ENCODE data around the gene CTRB2. TPM values are rescaled to one million over a fixed set of nuclear protein-coding genes. Genes with fewer than 3 reads are reported as not detected.
"Not testable (repeated sequence)": the region's sequence is repeated elsewhere in the genome, so short reads cannot be mapped to it uniquely, and the experiment has no call there.

Gene CTRB2
- total and polyA plus RNA-seq, 4 donors = 9.1 to 19.0 (median 12.1) TPM

DNA sequence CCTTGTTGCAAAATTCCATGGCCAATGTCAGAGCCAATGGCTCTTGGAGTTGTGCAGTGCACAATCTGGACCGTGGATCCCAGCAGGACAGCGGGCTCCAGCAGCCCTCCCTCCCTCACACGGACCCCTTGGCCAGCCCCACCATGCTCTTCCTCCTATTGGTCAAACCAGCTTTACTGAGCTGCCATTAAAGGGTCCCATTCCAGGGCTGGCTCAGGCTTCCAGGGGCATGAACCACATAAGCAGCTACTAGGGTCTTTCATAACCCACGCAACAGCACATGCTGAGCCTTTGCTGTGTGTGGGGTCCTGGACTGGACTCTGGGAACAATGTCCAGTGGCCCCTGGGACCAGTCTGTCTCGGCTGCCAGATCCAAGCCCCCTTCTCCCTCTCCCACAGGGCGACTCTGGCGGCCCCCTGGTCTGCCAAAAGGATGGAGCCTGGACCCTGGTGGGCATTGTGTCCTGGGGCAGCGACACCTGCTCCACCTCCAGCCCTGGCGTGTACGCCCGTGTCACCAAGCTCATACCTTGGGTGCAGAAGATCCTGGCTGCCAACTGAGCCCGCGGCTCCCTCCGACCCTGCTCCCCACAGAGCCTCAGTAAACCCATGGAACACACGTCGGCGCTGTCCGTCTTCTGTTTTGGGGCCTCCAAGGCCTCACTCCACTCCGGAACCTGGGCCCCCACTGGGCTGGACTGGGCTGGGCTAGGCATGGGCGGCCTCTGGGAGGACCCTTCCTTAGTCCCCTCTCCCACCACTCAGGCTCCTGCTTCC lies 17.5 kb upstream of the CTRB2 start:
- Histone ChIP-seq H3K9me3 (ENCODE audit: control insufficient read depth, low read length) (no peaks in the 10 kb centered on the region), H3K4me3 (ENCODE audit: low read length in 2 of 2) (no peak overlapping the region), H3K4me1 (ENCODE audit: control insufficient read depth in 1 of 2, insufficient read depth in 2 of 2, low read length in 2 of 2) (no peaks in the 10 kb centered on the region), H3K36me3 (ENCODE audit: control insufficient read depth in 1 of 2, insufficient read depth in 2 of 2, low read length in 1 of 2) (peaks cover 0 to 6% of the 10 kb centered on the region in 2 donors), H3K27me3 (ENCODE audit: control insufficient read depth in 1 of 2, insufficient read depth in 2 of 2, low read length in 1 of 2) (no peaks in the 10 kb centered on the region), H3K27ac (ENCODE audit: low read depth in 1 of 2, low read length in 2 of 2) (no peak overlapping the region)
- 56 to 58% methylated on average over 20 of the region's 20 CpGs for WGBS, 2 donors
- no peak for DNase-seq
- no peak for ATAC-seq (ENCODE audit: low FRiP score)
- intact Hi-C loops (cut with DNase I) = loop anchor here (2.0 kb wide), 1 partner anchor 18 kb away; the partner anchor contains the start of gene CTRB2 (in 2 of the 2)

- H3K4me1 ChIP-seq (ENCODE audit: control insufficient read depth in 1 of 2, insufficient read depth in 2 of 2, low read length in 2 of 2); H3K27me3 ChIP-seq (ENCODE audit: control insufficient read depth in 1 of 2, insufficient read depth in 2 of 2, low read length in 1 of 2); intact Hi-C loops (cut with DNase I); H3K9me3 ChIP-seq (ENCODE audit: control insufficient read depth, low read length); H3K36me3 ChIP-seq (ENCODE audit: control insufficient read depth in 1 of 2, insufficient read depth in 2 of 2, low read length in 1 of 2); H3K27ac ChIP-seq (ENCODE audit: low read depth in 1 of 2, low read length in 2 of 2); H3K4me3 ChIP-seq (ENCODE audit: low read length in 2 of 2); ATAC-seq (ENCODE audit: low FRiP score); DNase-seq: not testable (repeated sequence)
- WGBS, 2 donors = 69 to 72% methylated on average over 6 to 11 of the region's 20 CpGs
These were observed 16.2 kb upstream of the CTRB2 start for GRCh38 chr16:75223129-75223528.

GRCh38 chr16:75222271-75222783 lies 15.4 kb upstream of the CTRB2 start:
- no peak overlapping the region for H3K27ac ChIP-seq (ENCODE audit: low read depth in 1 of 2, low read length in 2 of 2)
- WGBS, 2 donors = 43 to 47% methylated on average over 14 to 16 of the region's 16 CpGs

GRCh38 chr16:75219838-75220237 lies 12.9 kb upstream of the CTRB2 start:
- Histone ChIP-seq H3K27ac (ENCODE audit: low read depth in 1 of 2, low read length in 2 of 2) (no peak overlapping the region), H3K27me3 (ENCODE audit: control insufficient read depth in 1 of 2, insufficient read depth in 2 of 2, low read length in 1 of 2) (no peaks in the 10 kb centered on the region), H3K4me1 (ENCODE audit: control insufficient read depth in 1 of 2, insufficient read depth in 2 of 2, low read length in 2 of 2) (no peaks in the 10 kb centered on the region), H3K4me3 (ENCODE audit: low read length in 2 of 2) (no peak overlapping the region), H3K9me3 (ENCODE audit: control insufficient read depth, low read length) (no peaks in the 10 kb centered on the region), H3K36me3 (ENCODE audit: control insufficient read depth in 1 of 2, insufficient read depth in 2 of 2, low read length in 1 of 2) (no peaks in the 10 kb centered on the region)
- 37 to 53% methylated on average over 5 of the region's 5 CpGs for WGBS, 2 donors
- ATAC-seq (ENCODE audit: low FRiP score) (no peak), DNase-seq (no peak)
- intact Hi-C loops (cut with DNase I) = no loop called here

More at GRCh38 chr16:75222271-75222783, 15.4 kb upstream of the CTRB2 start:
- peak in 1 of 2 donors; percentile 63 for DNase-seq
- Histone ChIP-seq H3K27me3 (ENCODE audit: control insufficient read depth in 1 of 2, insufficient read depth in 2 of 2, low read length in 1 of 2) (no peaks in the 10 kb centered on the region), H3K4me3 (ENCODE audit: low read length in 2 of 2) (no peak overlapping the region), H3K4me1 (ENCODE audit: control insufficient read depth in 1 of 2, insufficient read depth in 2 of 2, low read length in 2 of 2) (no peaks in the 10 kb centered on the region), H3K9me3 (ENCODE audit: control insufficient read depth, low read length) (no peaks in the 10 kb centered on the region), H3K36me3 (ENCODE audit: control insufficient read depth in 1 of 2, insufficient read depth in 2 of 2, low read length in 1 of 2) (no peaks in the 10 kb centered on the region)
- intact Hi-C loops (cut with DNase I) = no loop called here
- no peak for ATAC-seq (ENCODE audit: low FRiP score)

DNA sequence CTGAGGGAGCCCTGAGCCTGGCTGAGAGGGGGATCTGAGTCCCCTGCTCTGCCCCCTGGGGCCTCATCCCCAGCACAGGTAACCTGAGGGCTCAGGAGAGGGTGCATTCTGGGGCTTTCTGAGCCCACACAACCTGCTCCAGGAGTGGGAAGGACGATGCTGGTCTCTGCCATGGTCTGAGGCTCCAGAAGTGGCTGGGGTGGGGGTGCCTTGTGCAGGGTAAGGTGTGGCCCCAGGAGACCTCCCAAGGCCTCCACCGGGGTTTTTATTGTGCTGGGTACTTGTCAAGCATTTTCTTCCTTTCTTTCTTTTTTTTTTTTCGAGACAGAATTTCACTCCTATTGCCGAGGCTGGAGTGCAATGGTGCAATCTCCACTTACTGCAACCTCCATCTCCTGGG lies 12.1 kb upstream of the CTRB2 start:
- no peaks in the 10 kb centered on the region for H3K9me3 ChIP-seq (ENCODE audit: control insufficient read depth, low read length)
- no peak for ATAC-seq (ENCODE audit: low FRiP score)
- H3K36me3 ChIP-seq (ENCODE audit: control insufficient read depth in 1 of 2, insufficient read depth in 2 of 2, low read length in 1 of 2) = no peaks in the 10 kb centered on the region
- no peaks in the 10 kb centered on the region for H3K27me3 ChIP-seq (ENCODE audit: control insufficient read depth in 1 of 2, insufficient read depth in 2 of 2, low read length in 1 of 2)
- no peak overlapping the region for H3K4me3 ChIP-seq (ENCODE audit: low read length in 2 of 2)
- intact Hi-C loops (cut with DNase I) = no loop called here
- no peak for DNase-seq
- 61 to 73% methylated on average over 4 of the region's 4 CpGs for WGBS, 2 donors
- no peaks in the 10 kb centered on the region for H3K4me1 ChIP-seq (ENCODE audit: control insufficient read depth in 1 of 2, insufficient read depth in 2 of 2, low read length in 2 of 2)
- no peak overlapping the region for H3K27ac ChIP-seq (ENCODE audit: low read depth in 1 of 2, low read length in 2 of 2)

- intact Hi-C loops (cut with DNase I) = no loop called here
- no peaks in the 10 kb centered on the region for H3K4me1 ChIP-seq (ENCODE audit: control insufficient read depth in 1 of 2, insufficient read depth in 2 of 2, low read length in 2 of 2)
- 88 to 93% methylated on average over 19 of the region's 19 CpGs for WGBS, 2 donors
- no peaks in the 10 kb centered on the region for H3K27me3 ChIP-seq (ENCODE audit: control insufficient read depth in 1 of 2, insufficient read depth in 2 of 2, low read length in 1 of 2)
- ATAC-seq (ENCODE audit: low FRiP score) (no peak), DNase-seq (no peak)
- H3K36me3 ChIP-seq (ENCODE audit: control insufficient read depth in 1 of 2, insufficient read depth in 2 of 2, low read length in 1 of 2) = no peaks in the 10 kb centered on the region
- H3K9me3 ChIP-seq (ENCODE audit: control insufficient read depth, low read length) = no peaks in the 10 kb centered on the region
- no peak within 1 kb of the TSS for H3K27ac ChIP-seq (ENCODE audit: low read depth in 1 of 2, low read length in 2 of 2)
- H3K4me3 ChIP-seq (ENCODE audit: low read length in 2 of 2) = no peak within 1 kb of the TSS
These were observed 11.5 kb upstream of the CTRB2 start, which contains the start of gene CTRB1 for GRCh38 chr16:75218256-75219076. Gene CTRB1 (plus strand): TSS chr16:75218988. CDS start chr16:75219008, 20 bp downstream.

- Histone ChIP-seq H3K9me3 (ENCODE audit: control insufficient read depth, low read length) (no peaks in the 10 kb centered on the region), H3K36me3 (ENCODE audit: control insufficient read depth in 1 of 2, insufficient read depth in 2 of 2, low read length in 1 of 2) (no peaks in the 10 kb centered on the region), H3K27ac (ENCODE audit: low read depth in 1 of 2, low read length in 2 of 2) (no peak overlapping the region), H3K4me3 (ENCODE audit: low read length in 2 of 2) (no peak overlapping the region), H3K27me3 (ENCODE audit: control insufficient read depth in 1 of 2, insufficient read depth in 2 of 2, low read length in 1 of 2) (no peaks in the 10 kb centered on the region), H3K4me1 (ENCODE audit: control insufficient read depth in 1 of 2, insufficient read depth in 2 of 2, low read length in 2 of 2) (no peaks in the 10 kb centered on the region)
- DNase-seq (no peak), ATAC-seq (ENCODE audit: low FRiP score) (no peak)
- 90 to 92% methylated on average over 11 of the region's 11 CpGs for WGBS, 2 donors
- intact Hi-C loops (cut with DNase I) = no loop called here
These were observed 10.5 kb upstream of the CTRB2 start for GRCh38 chr16:75217389-75217851.

GRCh38 chr16:75216576-75216975 lies 9.6 kb upstream of the CTRB2 start:
- Histone ChIP-seq H3K27me3 (ENCODE audit: control insufficient read depth in 1 of 2, insufficient read depth in 2 of 2, low read length in 1 of 2) (no peaks in the 10 kb centered on the region), H3K27ac (ENCODE audit: low read depth in 1 of 2, low read length in 2 of 2) (no peak overlapping the region)
- ATAC-seq (ENCODE audit: low FRiP score) = no peak

More at GRCh38 chr16:75216576-75216975, 9.6 kb upstream of the CTRB2 start:
- Histone ChIP-seq H3K9me3 (ENCODE audit: control insufficient read depth, low read length) (no peaks in the 10 kb centered on the region), H3K4me1 (ENCODE audit: control insufficient read depth in 1 of 2, insufficient read depth in 2 of 2, low read length in 2 of 2) (no peaks in the 10 kb centered on the region), H3K36me3 (ENCODE audit: control insufficient read depth in 1 of 2, insufficient read depth in 2 of 2, low read length in 1 of 2) (no peaks in the 10 kb centered on the region), H3K4me3 (ENCODE audit: low read length in 2 of 2) (no peak overlapping the region)
- WGBS, 2 donors = 25 to 34% methylated on average over 7 of the region's 7 CpGs
- intact Hi-C loops (cut with DNase I) = no loop called here
- no peak for DNase-seq

Data from aorta (tissue), 5 donors.